HepG2 (cell line): ENCODE data around the gene TAF11. TPM values are rescaled to one million over a fixed set of nuclear protein-coding genes. Genes with fewer than 3 reads are reported as not detected.
A peak's percentile ranks its signal among the peaks of the same experiment; 100 is the strongest.

Source experiments
- AKNA ChIP-seq: sonication (generic); formaldehyde crosslinking; IDR thresholded peaks from 2 replicates; pipeline ENCODE4 v1.4.0; 2020; ENCODE audit warnings: missing genetic modification reagents, borderline replicate concordance
- GATAD1 ChIP-seq: IDR thresholded peaks from 2 replicates; pipeline ENCODE4 v1.6.1; 2016; ENCODE audit warnings: missing genetic modification reagents, missing compliant biosample characterization
- GFI1 ChIP-seq: sonication (generic); formaldehyde crosslinking; IDR thresholded peaks from 2 replicates; pipeline ENCODE4 v1.5.0; 2020; ENCODE audit warnings: missing genetic modification reagents, mild to moderate bottlenecking, borderline replicate concordance
- GTF3A ChIP-seq: sonication (generic); formaldehyde crosslinking; conservative IDR thresholded peaks from 2 replicates; pipeline ENCODE4 v1.4.0; 2020; ENCODE audit warnings: mild to moderate bottlenecking, missing genetic modification reagents
- PHF8 ChIP-seq: sonication (generic); formaldehyde crosslinking; IDR thresholded peaks from 2 replicates; pipeline ENCODE4 v1.5.0; 2020; ENCODE audit warnings: missing genetic modification reagents
- PLSCR1 ChIP-seq: sonication (generic); formaldehyde crosslinking; IDR thresholded peaks from 2 replicates; pipeline ENCODE4 v1.5.0; 2020; ENCODE audit warnings: missing genetic modification reagents, mild to moderate bottlenecking, borderline replicate concordance
- SMAD1 ChIP-seq: sonication (generic); formaldehyde crosslinking; IDR thresholded peaks from 2 replicates; pipeline ENCODE4 v1.4.0; 2020; ENCODE audit warnings: missing genetic modification reagents, low read depth, mild to moderate bottlenecking, borderline replicate concordance
- SP5 ChIP-seq: IDR thresholded peaks from 2 replicates; pipeline ENCODE4 v1.6.1; 2016; ENCODE audit warnings: low read depth, borderline replicate concordance
- YEATS4 ChIP-seq: sonication (generic); formaldehyde crosslinking; IDR thresholded peaks from 2 replicates; pipeline ENCODE4 v1.4.0; 2020; ENCODE audit warnings: missing genetic modification reagents, borderline replicate concordance
- ZBTB37 ChIP-seq: sonication (generic); formaldehyde crosslinking; IDR thresholded peaks from 2 replicates; pipeline ENCODE4 v1.4.0; 2020; ENCODE audit warnings: mild to moderate bottlenecking, missing genetic modification reagents
- ZNF124 ChIP-seq: sonication (generic); formaldehyde crosslinking; IDR thresholded peaks from 2 replicates; pipeline ENCODE4 v1.4.0; 2020; ENCODE audit warnings: missing genetic modification reagents
- ZNF331 ChIP-seq: sonication (generic); formaldehyde crosslinking; IDR thresholded peaks from 2 replicates; pipeline ENCODE4 v1.4.0; 2020; ENCODE audit warnings: missing genetic modification reagents
- ZNF451 ChIP-seq: sonication (generic); formaldehyde crosslinking; IDR thresholded peaks from 2 replicates; pipeline ENCODE4 v1.5.0; 2020; ENCODE audit warnings: mild to moderate bottlenecking, missing genetic modification reagents
- ZNF558 ChIP-seq: sonication (generic); formaldehyde crosslinking; IDR thresholded peaks from 2 replicates; pipeline ENCODE4 v1.9.0; 2022; ENCODE audit warnings: mild to moderate bottlenecking, missing genetic modification reagents, borderline replicate concordance
- ZNF777 ChIP-seq: sonication (generic); formaldehyde crosslinking; IDR thresholded peaks from 2 replicates; pipeline ENCODE4 v1.4.0; 2020; ENCODE audit warnings: missing genetic modification reagents
- polyA plus RNA-seq, 8 experiments: library from polyadenylated mRNA; depleted of rRNA in 3 of 8; stranded (reverse) in 7 of 8; unstranded in 1 of 8; fragments of >200 nt; fragmentation: Illumina TruSeq in 4 of 8; extraction: Trizol in 4 of 8; gene quantifications; 2 replicates each; pipeline versions ENCODE4 v1.2.1 to v1.2.3, GENCODE V29; 2011 to 2016; ENCODE audit warnings: low read depth in 4 of 8, missing spikeins in 1 of 8, mixed read lengths in 1 of 8; ENCODE audit not compliant: insufficient read depth in 1 of 8
- total RNA-seq, 5 experiments: library from RNA; depleted of rRNA; stranded (reverse); fragments of >200 nt; fragmentation: Illumina TruSeq; extraction: Trizol; gene quantifications; 2 replicates each; pipeline ENCODE4 v1.2.3, GENCODE V29; 2016; ENCODE audit warnings: low read depth in 1 of 5
- TF ChIP-seq, protein P1 (sequence below): sonication (generic); formaldehyde crosslinking; IDR thresholded peaks from 2 replicates; pipeline ENCODE4 v1.5.1; 2020; ENCODE audit warnings: missing genetic modification reagents, mild to moderate bottlenecking, borderline replicate concordance

The TAF11 gene
- total and polyA plus RNA-seq, 2 of the 13 experiments (the other 11 are each of a cell fraction or from before 2014, with no cell fraction given), result 35.4 to 73.6 TPM

- TF ChIP-seq, protein P1, sequence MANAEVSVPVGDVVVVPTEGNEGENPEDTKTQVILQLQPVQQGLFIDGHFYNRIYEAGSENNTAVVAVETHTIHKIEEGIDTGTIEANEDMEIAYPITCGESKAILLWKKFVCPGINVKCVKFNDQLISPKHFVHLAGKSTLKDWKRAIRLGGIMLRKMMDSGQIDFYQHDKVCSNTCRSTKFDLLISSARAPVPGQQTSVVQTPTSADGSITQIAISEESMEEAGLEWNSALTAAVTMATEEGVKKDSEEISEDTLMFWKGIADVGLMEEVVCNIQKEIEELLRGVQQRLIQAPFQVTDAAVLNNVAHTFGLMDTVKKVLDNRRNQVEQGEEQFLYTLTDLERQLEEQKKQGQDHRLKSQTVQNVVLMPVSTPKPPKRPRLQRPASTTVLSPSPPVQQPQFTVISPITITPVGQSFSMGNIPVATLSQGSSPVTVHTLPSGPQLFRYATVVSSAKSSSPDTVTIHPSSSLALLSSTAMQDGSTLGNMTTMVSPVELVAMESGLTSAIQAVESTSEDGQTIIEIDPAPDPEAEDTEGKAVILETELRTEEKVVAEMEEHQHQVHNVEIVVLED (CRISPR knock-in tag), result peak; percentile 92
- peak; percentile 93 for TF ChIP-seq YEATS4 (CRISPR knock-in tag)
- peak; percentile 20; the same call in 1 of the 2 replicates for TF ChIP-seq SP5
- peak; percentile 64 for TF ChIP-seq ZNF777
- TF ChIP-seq ZNF451 (CRISPR knock-in tag), result peak; percentile 61; the same call in 1 of the 2 replicates
- no peak for TF ChIP-seq GTF3A (CRISPR knock-in tag)
- TF ChIP-seq GATAD1 (CRISPR knock-in tag), result peak; percentile 99
- no peak for TF ChIP-seq AKNA (CRISPR knock-in tag)
- TF ChIP-seq ZNF558, result 0 out of 2 replicates have a peak, but pooled peaks have one; percentile 18
- peak; percentile 90 for TF ChIP-seq ZNF124 (CRISPR knock-in tag)
- TF ChIP-seq GFI1 (CRISPR knock-in tag), result peak; percentile 14; the same call in 1 of the 2 replicates
- TF ChIP-seq PHF8 (CRISPR knock-in tag), result peak; percentile 89
- no peak for TF ChIP-seq SMAD1
- TF ChIP-seq ZBTB37 (CRISPR knock-in tag), result no peak
- TF ChIP-seq ZNF331 (CRISPR knock-in tag), result peak; percentile 85
- TF ChIP-seq PLSCR1, result no peak
Observed at GRCh38 chr6:34887753-34888513, at the start of gene TAF11 (continued).
